ENCODE results near the gene LRIG1.

DNA sequence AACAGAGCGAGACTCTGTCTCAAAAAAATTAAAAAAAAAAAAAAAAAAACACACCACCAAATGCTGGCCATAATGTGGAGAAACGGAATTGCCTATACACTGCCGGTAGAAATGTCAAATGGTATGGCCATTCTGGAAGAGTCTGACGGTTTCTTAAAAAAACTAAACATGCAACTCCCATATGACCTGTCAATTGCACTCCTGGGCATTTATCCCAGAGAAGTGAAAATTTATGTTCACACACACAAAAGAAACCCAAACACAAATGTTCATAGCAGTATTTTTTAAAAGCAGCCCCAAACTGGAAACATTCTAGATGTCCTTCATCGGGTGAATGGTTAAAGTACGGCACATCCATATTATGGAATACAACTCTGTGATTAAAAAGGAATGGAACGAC lies 66.1 kb downstream of the LRIG1 start:
- TF ChIP-seq, protein P1, sequence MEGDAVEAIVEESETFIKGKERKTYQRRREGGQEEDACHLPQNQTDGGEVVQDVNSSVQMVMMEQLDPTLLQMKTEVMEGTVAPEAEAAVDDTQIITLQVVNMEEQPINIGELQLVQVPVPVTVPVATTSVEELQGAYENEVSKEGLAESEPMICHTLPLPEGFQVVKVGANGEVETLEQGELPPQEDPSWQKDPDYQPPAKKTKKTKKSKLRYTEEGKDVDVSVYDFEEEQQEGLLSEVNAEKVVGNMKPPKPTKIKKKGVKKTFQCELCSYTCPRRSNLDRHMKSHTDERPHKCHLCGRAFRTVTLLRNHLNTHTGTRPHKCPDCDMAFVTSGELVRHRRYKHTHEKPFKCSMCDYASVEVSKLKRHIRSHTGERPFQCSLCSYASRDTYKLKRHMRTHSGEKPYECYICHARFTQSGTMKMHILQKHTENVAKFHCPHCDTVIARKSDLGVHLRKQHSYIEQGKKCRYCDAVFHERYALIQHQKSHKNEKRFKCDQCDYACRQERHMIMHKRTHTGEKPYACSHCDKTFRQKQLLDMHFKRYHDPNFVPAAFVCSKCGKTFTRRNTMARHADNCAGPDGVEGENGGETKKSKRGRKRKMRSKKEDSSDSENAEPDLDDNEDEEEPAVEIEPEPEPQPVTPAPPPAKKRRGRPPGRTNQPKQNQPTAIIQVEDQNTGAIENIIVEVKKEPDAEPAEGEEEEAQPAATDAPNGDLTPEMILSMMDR (IDR thresholded peaks at IDR 0.05), result no peak
- TF ChIP-seq POLR2AphosphoS5 (IDR thresholded peaks at IDR 0.05; ENCODE audit: insufficient read depth in 1 of 2, low read depth in 1 of 2) (no peak), POLR2A (IDR thresholded peaks at IDR 0.05) (no peak)
